ENCODE data around the gene PEX26. TPM values are rescaled to one million over a fixed set of nuclear protein-coding genes. Genes with fewer than 3 reads are reported as not detected.

The PEX26 gene
- total RNA-seq, 2 donors from 2014 or later, result 11.9 to 57.0 TPM

- Histone ChIP-seq H3K27ac (no peak overlapping the region), H3K27me3 (no peaks in the 10 kb centered on the region), H3K9me3 (no peaks in the 10 kb centered on the region), H3K4me1 (peaks cover 19% of the 10 kb centered on the region), H3K36me3 (replicated peaks in 1 of 2; ENCODE audit: insufficient read depth in 1 of 2, low read depth in 2 of 2) (no peaks in the 10 kb centered on the region), H3K4me3 (no peak overlapping the region)
- WGBS, 2 donors, result 54 to 60% methylated on average over 14 of the region's 14 CpGs
- TF ChIP-seq, protein P1, sequence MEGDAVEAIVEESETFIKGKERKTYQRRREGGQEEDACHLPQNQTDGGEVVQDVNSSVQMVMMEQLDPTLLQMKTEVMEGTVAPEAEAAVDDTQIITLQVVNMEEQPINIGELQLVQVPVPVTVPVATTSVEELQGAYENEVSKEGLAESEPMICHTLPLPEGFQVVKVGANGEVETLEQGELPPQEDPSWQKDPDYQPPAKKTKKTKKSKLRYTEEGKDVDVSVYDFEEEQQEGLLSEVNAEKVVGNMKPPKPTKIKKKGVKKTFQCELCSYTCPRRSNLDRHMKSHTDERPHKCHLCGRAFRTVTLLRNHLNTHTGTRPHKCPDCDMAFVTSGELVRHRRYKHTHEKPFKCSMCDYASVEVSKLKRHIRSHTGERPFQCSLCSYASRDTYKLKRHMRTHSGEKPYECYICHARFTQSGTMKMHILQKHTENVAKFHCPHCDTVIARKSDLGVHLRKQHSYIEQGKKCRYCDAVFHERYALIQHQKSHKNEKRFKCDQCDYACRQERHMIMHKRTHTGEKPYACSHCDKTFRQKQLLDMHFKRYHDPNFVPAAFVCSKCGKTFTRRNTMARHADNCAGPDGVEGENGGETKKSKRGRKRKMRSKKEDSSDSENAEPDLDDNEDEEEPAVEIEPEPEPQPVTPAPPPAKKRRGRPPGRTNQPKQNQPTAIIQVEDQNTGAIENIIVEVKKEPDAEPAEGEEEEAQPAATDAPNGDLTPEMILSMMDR (IDR thresholded peaks at IDR 0.05), result no peak
- no peak for TF ChIP-seq POLR2A (IDR thresholded peaks at IDR 0.05)
- DNase-seq, result no peak
- intact Hi-C loops (cut with DNase I), result no loop called here
- no peak for ATAC-seq
Observed at GRCh38 chr22:18109410-18110193, 31.8 kb downstream of the PEX26 start.

DNA sequence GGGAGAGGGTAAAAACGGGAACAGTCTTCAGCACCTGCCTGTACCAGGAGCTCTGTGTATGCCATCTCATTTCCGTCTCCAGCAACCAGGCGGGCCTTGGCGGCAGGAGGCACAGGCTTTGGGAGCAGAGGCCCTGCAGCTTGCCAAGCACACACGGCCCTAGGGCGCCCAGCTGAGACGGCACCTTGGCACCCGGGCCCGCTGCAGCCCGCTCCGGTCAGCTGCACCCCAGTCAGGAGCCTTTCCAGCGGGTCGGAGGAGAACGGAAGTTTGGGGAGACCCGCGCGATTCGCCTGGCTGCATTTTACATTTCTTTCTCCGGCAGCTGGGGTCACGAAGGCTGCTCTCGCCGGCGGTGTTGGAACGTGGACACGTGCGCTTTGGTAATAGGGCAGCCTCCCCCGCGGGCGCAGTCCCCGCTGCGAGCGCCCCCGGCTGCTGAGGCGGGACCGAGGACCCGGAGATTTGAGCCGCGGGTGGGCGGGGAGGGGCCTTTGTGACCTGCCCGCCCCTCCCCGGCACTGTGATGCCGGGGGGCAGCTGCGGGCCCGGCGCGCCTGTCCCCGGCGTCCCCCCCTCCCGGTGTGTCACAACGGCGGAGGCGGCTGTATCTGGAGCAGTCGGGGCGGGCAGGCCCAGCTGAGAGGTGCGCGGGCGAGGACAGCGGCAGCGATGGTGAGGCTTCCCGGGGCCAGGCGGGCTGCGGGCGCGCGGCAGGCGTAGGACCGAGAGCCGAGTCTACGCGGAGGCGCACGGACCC lies 32.6 kb downstream of the PEX26 start, which contains the start of gene TUBA8:
Gene TUBA8, plus strand, starts transcription at position 616 of the 760 bp plus-strand sequence. Its CDS starts 57 bp downstream, at position 673.
- no peaks in the 10 kb centered on the region for H3K27me3 ChIP-seq
- H3K27ac ChIP-seq, result peak within 1 kb of the TSS in 1 of 4 donors; percentile 6
- H3K4me3 ChIP-seq, result peak within 1 kb of the TSS; percentile 4 to 33
- DNase-seq, result peak; percentile 53 to 66 (median 60)
- 0 to 6% methylated on average over 3 to 66 of the region's 72 CpGs for WGBS, 2 donors
- H3K9me3 ChIP-seq, result no peaks in the 10 kb centered on the region
- ATAC-seq, result peak; percentile 82
- no peaks in the 10 kb centered on the region for H3K36me3 ChIP-seq (replicated peaks in 1 of 2; ENCODE audit: insufficient read depth in 1 of 2, low read depth in 2 of 2)
- peaks cover 19% of the 10 kb centered on the region for H3K4me1 ChIP-seq
- intact Hi-C loops (cut with DNase I), result no loop called here
- TF ChIP-seq, protein P1 (IDR thresholded peaks at IDR 0.05), result no peak
- TF ChIP-seq POLR2A (IDR thresholded peaks at IDR 0.05), result peak in 1 of 3 donors; percentile 26

DNA sequence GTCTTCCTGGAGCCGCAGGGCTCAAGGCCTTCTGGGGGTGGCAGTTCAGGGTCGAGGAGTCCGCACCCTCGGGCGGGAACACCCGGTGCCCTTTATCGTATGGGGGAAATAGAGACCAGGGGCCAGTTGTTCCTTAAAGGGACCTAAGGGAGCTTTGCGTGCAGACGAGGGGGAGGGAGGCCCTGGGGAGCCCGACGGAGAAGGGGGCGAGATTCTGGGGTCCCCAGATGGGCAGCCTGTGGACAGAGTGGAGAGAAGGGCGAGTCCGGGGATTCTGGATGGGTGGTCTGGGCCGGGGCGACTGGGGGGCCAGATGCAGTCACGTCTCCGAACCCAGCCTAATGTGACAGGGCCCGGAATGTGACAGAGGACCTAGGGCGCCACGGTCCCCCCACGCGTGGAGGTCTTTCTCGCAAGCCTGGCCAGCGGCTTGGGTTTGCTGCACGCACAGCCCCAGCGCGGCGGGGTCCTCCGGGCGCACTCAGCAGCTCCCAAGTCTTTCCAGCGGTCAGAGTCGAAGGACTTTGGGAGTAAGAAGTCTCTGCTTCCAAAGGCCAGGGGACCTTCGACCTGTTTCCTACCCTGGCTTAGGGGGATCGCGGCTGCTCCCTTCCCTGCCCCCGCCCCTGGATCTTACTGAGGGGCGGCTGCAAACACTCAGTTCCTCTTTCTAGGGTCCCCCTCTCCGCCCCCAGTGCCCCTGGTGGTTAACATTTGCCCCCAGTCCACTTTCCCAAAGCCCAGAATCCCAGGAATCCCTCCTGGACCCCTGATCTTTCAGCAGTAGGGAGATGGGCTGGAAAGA lies 33.4 kb downstream of the PEX26 start:
- intact Hi-C loops (cut with DNase I), result no loop called here
- Histone ChIP-seq H3K27me3 (no peaks in the 10 kb centered on the region), H3K9me3 (no peaks in the 10 kb centered on the region), H3K27ac (no peak overlapping the region), H3K4me3 (peak overlapping the region; percentile 4 to 33), H3K4me1 (peaks cover 19% of the 10 kb centered on the region), H3K36me3 (replicated peaks in 1 of 2; ENCODE audit: insufficient read depth in 1 of 2, low read depth in 2 of 2) (no peaks in the 10 kb centered on the region)
- WGBS, 2 donors, result 32 to 56% methylated on average over 17 to 37 of the region's 39 CpGs
- TF ChIP-seq POLR2A (IDR thresholded peaks at IDR 0.05), result no peak
- TF ChIP-seq, protein P1 (IDR thresholded peaks at IDR 0.05), result no peak
- no peak for DNase-seq
- ATAC-seq, result no peak

GRCh38 chr22:18111759-18112330 lies 34.1 kb downstream of the PEX26 start:
- Histone ChIP-seq H3K4me3 (no peak overlapping the region), H3K4me1 (peaks cover 19% of the 10 kb centered on the region), H3K9me3 (no peaks in the 10 kb centered on the region), H3K36me3 (replicated peaks in 1 of 2; ENCODE audit: insufficient read depth in 1 of 2, low read depth in 2 of 2) (no peaks in the 10 kb centered on the region), H3K27me3 (no peaks in the 10 kb centered on the region), H3K27ac (no peak overlapping the region)
- intact Hi-C loops (cut with DNase I), result no loop called here
- DNase-seq (no peak), ATAC-seq (no peak)
- WGBS, 2 donors, result 63 to 72% methylated on average over 6 to 12 of the region's 12 CpGs
- no peak for TF ChIP-seq POLR2A (IDR thresholded peaks at IDR 0.05)
- TF ChIP-seq, protein P1 (IDR thresholded peaks at IDR 0.05), result no peak
